Glomerular visceral epithelial cell (primary cell): ENCODE data around the gene CLIC3.
A peak's percentile ranks its signal among the peaks of the same experiment; 100 is the strongest.

ENCODE experiments used
- DNase-seq: peaks from one replicate; pipeline ENCODE4 v3.0.0-alpha.2; 2016; ENCODE audit errors: extremely low spot score

Gene CLIC3

DNA sequence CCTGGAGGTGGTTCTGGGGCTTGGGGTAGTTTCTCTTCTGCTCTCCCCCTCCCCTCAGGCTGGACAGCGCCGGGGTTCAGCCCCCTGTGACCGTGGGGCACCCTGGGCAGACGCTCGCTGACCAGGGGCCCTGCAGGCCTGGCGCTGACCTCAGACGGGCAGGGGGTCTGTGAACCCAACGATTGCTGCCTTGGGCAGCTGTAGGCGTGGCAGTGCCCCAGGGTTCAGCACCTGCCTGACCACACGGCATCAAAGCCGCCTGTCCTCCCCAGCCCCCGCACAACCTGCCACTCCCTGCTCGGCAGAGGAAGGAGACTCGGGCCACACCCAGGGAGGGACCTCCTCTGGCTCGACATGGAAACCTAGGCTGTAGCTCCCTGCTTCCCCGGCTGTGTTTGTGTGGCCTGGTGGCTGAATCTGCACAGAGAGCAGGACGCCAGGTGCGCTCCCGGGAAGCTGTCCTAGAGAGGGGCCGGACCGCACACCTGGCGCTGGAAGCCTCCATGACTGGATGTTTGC, 32.1 kb downstream of the CLIC3 start:
- no peak for DNase-seq

DNA sequence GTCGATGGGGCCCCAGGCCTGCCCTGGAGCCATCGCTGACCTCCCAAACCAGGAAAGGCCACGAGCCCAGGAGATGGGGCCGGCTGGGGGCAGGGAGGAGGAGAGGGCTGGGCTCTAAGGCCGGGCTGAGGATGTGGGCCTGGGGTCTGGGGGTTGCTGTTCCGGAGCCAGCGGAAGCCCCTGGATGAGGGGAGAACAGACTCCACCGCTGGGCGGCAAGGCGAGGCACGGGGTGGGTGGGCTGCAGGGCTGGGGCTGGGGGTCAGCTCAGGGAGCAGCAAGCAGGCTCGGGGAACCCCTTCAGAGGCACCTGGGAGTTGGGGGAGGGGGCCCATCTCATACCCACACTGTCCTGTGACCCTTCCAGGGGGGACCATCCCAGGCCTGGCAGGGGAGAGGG, 32.6 kb downstream of the CLIC3 start:
- DNase-seq: no peak

DNA sequence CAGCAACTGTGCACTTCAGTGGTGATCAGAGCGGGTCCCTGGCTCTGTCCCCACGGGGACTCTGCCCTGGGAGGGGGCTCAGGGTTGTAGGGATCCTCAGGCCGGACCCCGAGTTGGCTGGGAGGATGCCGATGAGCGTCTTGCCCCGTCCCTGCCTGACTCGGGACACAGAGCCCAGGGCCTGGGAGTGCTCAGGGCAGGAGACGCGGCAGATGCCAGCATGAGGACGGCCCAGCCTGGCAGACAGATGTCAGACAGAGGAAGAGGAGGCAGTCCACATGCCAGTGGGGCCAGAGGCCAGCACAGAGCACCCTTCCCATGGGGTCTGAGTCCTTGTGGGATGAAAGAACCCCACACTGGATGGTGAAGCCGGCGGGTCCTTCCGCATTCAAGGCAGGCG, 33.0 kb downstream of the CLIC3 start:
- DNase-seq: no peak

DNA sequence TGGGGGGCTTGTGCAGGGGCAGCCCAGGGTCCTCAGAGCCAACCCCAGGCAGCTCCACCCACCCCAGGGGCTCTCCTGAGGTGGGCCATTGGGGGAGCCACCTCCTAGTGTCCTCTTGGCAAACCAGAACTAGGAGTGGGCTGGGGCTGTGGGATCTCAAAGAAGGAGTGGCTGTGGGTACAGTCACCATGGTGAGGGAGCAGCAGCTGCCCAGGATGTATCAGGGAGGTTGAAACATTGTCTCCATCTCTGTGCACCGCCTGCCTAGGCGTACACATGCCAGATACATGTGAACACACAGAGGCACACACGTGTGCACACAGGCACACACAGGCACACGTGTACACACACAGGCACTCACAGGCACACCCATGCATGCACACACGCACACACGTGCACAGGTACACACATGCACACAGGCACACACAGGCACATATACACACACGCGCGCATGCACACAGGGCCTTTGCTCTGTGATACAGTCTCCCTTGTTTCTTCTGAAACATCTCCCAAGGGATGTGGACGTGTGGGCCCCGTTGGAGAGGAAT, 33.6 kb downstream of the CLIC3 start:
- DNase-seq: no peak

DNA sequence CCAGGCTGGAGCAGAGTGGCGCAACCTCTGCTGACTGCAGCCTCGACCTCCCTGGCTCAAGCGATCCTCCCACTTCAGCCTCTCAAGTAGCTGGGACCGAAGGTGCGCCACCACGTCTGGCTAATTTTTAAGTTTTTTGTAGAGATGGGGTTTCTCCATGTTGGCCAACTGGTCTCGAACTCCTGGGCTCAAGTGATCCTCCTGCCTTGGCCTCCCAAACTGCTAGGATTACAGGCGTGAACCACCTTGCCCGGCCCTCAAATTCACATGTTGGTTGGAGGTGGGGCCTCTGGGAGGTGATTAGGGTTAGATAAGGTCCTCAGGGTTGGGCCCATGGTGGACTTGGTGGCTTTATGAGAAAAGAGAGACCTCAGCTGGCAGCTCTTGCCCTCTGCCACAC, 34.2 kb downstream of the CLIC3 start:
- no peak for DNase-seq

DNA sequence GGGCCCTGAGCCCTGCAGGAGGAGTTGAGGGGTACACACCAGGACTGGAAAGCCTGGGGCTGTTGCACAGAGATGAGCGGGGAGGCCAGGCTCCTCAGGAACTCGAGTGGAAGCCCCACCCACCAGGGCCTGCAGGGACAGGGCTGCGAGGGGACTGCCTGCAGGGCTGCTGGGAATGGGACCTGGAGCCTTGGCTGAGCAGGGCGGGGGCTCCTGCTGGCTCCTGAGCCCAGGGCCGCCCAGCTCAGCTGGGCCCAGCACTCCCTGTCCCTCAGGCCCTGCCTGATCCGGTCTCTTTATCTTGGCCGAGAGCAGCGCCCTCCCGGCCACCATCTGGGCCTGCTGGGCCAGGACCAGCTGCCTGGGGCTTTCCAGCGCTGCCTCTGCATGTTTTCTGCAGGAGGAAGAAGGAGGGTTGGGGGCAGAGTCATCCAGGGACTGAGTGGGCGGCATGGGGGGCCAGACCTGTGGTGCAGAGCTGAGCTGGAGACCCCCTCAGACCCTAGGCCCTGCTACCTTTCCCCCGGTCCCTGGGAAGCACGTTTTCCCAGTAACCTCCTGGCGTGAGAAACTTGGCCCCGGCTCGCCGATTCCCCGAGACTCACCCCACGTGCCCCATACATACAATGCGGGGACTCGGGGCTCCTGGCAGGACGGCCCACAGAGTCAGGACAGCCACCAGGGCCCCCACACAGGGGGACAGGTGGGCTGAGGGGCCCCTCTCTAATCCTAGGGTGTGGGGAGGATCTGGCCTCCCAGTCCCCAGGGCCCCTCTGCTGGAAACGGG, 34.9 kb downstream of the CLIC3 start:
- DNase-seq: no peak

DNA sequence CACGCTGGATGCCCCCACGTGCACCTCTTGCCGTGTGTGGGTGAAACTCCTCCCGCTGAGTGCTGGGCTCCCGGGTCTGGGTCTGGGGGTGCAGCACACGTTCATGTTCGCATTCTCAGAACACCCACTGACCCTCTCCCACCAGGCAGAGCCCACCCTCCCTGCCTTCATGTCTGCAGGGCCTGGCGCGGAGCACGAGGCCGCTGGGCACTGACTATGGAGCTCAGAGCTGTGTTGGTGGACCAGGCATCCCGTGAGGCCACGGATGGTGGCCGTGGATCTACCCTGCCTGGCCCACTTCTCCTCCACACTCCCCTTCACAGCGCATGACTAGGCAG, 35.5 kb downstream of the CLIC3 start:
- no peak for DNase-seq

DNA sequence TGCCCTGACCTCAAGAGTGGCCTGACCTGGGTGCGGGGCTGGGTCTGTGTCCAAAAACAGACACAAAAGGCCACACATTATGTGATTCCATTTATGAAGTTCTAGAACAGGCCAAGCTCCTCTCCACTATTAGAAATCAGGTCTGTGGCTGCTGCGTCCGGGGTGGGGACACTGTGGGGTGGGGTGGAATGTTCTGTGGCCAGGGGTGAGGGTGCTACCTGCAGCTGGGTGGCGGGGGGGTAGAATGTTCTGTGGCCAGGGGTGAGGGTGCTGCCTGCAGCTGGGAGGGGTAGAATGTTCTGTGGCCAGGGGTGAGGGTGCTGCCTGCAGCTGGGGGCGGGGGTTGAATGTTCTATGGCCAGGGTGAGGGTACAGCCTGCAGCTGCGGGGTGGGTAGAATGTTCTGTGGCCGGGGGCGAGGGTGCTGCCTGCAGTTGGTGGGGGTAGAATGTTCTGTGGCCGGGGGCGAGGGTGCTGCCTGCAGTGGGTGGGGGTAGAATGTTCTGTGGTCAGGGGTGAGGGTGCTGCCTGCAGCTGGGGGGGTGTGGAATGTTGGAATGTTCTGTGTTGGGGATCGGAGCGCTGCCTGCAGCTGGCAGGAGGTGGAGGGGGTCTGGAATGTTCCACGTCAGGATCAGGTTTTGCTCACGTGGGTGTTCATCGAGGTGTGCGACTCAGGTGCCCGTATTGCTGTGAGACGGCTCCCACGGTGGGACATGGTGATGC, 36.0 kb downstream of the CLIC3 start:
- peak; percentile 44 for DNase-seq

DNA sequence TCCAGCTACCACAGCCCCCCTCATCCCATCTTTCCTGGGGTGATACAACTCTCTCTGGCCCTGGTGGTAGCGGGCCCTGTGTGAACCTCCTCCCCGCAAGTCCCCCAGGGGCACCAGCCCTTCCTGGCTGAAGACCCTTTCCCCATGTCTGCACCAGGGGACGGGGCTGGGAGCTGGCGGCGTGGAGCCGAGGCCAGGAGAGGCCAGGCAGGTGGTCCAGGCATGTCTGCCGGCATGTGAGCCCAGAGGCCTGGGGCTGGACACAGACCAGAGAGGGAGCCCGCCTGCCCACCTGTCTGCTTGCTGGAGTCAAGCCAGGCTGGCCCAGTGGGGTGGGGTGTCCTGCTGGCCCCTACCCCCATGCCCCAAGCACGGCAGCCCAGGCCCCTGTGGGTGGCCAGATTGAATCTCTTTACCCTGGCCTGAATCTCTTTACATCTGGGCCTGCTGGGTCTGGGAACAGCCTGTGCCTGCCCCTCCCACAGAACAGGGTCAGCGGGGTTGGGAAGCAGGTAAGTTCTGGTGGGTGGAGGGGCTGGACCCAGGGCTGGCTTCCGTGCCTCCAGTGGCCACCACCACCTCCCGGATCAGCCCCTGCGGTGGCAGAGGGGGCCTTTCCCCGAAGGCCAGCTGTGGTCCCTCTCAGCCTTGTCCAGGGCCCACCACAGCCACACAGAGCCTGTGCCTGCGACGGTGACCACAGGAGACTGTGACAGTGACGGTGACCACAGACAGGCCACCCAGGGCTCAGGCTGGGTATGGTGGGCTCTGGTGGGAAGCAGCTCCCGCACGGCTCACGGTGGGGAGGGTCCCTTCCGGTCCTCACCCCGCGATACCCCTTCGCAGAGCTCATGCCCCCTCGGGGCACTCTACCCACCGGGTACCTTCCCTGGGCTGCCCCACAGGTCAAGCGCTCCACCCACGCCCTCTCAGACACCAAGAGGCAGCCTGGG, 37.2 kb downstream of the CLIC3 start:
- DNase-seq: no peak

DNA sequence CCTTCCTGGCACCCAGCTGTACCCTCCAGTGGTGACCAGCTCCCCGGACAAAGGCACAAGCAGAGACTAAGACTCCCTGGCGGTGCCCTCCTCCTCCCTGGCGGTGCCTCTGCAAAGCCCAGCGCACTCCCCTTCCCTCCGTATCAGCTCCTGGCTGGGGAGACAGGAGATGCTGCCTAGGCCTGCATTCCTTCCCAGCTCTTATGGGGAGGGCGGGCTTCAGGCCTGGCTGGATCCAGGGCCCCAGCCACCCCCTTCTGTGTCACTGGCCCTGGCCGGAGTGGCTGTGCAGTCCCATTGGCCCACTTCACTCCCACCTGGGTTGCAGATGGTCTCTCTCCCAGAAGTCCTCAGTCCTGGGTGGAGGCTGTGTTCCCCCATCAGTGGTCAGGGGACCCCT, 37.9 kb downstream of the CLIC3 start:
- DNase-seq: no peak

DNA sequence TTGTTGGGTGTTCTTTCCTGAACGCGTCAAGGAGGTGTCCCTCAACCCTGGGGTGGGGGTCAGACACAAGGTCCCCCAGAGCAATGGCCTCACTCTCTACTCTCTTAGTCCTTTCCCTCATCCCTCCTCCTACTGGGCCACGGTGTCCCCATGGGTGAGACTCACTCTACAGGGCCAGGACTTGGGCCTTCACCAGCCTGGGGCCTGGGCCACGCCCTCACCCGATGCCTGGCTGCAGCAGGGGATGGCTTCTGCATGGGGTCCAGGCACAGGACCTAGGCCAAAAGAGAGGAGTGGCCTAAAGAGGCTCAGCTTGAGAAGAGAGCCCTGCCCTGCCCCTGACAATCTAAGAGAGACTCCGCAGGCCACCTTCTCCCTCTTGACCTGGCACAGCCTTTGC, 38.5 kb downstream of the CLIC3 start:
- no peak for DNase-seq

DNA sequence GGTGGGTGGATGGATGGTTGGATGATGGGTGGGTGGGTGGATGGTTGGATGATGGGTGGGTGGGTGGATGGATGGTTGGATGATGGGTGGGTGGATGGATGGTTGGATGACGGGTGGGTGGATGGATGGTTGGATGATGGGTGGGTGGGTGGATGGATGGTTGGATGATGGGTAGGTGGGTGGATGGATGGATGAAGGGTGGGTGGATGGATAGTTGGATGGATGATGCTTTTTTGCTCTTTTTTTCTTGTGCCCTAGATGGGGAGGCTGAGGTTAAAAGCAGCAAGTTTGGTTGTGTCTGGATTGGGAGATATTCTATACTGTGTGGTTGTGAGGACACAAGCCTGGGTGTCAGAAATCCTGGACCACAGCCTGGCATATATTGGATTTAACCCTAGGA, 38.9 kb downstream of the CLIC3 start:
- DNase-seq: no peak

DNA sequence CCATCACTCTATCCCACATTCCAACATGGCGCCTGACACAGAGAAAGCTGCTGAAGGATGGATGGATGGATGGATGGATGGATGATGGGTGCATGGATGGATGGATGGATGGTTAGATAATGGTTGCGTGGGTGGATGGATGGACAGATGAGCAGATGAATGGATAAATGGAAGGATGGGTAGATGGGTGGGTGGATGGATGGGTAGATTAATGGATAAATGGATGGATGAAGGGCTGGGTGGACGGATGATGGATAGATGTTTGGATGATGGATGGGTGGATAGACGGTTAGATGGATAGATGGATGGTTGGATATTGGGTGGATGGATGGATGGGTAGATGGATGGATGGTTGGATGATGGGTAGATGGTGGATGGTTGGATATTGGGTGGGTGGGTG, 39.8 kb downstream of the CLIC3 start:
- DNase-seq: no peak

DNA sequence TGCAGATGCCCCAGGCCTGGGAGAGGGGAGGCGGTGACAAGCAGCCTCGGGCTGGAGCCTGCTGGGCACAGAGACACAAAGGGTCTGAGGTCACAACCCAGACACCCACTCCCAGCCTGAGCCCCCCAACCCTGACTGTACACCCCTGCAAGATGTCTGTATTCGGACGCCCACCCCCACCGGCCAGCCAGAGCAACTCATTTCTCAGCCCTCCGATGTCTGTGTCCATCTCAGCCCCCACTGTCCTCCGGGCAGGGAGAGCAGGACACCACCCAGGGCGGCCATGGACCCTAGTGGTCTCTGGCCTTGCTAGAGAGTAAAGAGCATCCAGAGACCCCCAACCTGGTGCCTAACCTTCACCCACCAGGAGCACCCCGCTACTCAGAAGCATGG, 40.4 kb downstream of the CLIC3 start:
- no peak for DNase-seq

DNA sequence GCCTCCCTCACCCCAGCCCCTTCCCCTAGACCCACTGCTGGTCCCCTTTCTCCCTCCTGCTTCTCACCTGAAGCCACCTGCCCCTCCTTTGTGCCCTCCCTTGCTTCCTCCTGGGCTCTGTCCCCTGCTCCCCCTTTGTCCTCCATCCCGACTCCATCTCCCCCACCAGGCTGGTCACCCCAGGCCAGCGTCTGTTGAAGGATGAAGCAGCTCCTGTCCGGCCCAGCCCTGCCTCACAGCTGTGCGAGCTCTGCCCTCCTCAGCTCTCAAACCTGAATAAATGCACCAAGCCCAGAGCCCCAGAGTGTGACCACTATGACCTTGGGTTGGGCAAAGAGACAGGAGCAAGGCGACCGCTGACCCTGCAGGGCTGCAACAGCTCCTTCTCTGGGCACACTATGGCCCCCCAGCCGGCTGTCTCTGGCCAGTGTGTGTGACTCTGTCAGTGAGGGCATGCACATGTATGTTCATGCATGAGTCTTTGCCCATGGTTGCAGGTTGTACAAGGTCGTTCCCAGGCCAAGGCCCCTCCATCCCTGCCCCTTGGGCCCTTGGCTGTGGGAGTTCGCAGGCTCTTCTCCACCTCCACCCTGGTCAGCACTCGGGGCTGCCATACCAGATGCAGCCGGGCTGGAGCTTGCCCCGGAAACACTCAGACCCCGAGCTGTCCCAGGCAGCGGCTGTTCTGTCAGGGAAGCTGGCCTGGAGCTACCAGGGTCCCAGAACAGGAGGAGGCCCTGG, 41.0 kb downstream of the CLIC3 start:
- no peak for DNase-seq

DNA sequence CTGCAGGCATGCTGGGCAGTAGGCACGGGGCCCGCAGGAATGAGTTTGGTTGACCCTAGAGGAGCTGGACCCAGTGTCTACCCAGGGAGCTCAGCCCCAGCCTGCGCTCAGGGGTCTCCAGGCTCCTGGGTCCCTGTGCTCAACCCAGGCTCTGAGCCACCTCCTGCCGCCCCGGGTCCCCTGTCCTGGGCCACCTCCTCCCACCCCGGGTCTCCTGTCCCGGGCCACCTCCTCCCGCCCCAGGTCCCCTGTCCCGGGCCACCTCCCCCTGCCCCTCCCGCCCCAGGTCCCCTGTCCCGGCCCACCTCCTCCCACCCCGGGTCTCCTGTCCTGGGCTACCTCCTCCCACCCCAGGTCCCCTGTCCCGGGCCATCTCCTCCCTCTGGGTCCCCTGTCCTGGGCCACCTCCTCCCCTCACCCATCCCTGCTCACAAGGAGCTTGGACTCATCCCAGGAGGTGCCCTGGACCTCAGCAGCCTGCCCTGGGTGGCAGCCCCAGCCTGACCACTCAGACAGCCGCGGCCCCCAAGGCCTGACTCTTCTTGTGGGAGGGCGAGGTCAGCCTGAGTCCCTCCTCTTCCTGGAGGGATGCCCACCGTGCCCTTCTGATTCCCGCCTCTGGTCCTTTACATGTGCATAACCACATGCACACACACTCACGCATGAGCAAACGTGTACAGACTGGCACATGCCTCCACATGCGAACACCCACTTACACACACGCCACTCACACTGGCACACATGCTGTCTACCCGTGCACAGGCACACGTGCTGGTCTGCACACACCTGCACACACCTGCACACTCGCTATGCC, 41.9 kb downstream of the CLIC3 start:
- no peak for DNase-seq

DNA sequence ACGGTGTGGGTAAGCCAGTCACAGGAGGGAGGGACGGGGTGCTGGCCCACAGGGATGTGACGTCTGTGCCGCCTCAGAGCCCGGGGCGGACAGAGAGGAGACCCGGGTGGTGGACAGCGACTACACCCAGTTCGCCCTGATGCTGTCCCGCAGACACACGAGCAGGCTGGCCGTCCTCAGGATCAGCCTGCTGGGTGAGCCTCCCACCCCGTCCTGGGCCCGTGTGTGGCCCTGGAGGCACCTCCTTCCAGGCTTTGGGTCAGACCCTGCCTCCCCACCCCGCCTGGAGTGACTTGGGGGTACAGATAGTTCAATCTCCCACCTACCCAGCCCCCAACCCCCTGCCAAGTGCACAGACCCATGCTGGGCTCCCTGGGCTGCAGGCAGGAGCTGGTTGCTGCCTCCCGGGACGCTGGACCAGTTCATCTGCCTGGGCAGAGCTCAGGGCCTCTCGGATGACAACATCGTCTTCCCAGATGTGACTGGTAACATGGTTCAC, 42.5 kb downstream of the CLIC3 start:
- DNase-seq: no peak

DNA sequence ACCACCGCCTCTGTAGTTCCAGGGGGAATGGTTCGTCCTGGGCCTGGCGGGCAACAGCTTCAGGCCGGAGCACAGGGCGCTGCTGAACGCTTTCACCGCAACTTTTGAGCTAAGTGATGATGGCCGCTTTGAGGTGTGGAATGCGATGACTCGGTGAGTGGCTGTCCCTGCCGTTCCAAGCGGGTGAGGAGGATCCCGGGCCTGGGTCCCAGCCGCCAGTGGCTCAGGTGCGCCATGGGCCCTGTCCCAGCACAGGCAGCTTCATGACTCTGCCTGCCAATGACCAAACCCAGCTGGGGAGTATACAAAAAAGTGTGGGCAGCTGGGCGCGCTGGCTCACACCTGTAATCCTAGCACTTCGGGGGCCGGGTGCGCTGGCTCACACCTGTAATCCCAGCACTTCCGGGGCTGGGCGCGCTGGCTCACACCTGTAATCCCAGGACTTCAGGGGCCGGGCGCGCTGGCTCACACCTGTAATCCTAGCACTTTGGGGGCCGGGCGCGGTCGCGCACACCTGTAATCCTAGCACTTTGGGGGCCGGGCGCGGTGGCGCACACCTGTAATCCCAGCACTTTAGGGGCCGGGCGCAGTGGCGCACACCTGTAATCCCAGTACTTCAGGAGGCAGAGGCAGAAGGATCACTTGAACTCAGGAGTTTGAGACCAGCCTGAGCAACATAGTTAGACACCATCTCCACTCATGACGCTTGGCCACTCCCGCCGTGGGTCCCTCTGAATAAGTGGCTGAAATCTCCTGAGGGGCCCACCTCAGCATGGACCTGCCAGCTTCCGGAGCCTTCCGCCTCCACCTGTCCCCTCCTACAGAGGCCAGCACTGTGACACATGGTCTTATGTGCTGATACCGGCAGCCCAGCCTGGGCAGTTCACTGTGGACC, 43.2 kb downstream of the CLIC3 start:
- no peak for DNase-seq

DNA sequence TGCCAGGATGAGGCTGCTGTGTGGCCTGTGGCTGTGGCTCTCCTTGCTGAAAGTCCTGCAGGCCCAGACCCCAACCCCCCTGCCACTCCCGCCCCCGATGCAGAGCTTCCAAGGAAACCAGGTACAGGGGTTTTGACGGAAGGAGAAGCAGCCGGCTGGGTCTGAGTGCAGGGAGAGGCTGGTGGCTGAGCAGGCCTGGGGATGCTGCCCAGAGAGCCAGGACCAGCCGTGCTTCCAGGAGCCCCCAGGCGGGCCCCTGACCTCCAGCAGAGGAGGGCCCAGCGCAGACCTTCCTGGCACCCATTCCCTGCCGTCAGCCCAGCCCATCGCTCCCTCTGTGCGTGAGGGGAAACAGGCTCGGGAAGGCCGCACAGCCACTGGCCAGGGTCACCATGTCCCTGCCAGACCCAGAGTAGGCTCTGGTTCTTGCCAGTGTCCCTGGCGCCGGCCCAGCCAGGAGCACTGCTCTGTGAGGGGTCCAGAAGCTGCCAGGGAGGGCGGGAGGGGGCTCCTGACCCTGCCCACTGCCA, 44.0 kb downstream of the CLIC3 start:
- no peak for DNase-seq
